ENCODE data around the gene HAVCR2. TPM values are rescaled to one million over a fixed set of nuclear protein-coding genes. Genes with fewer than 3 reads are reported as not detected.
"Not testable (repeated sequence)": the region's sequence is repeated elsewhere in the genome, so short reads cannot be mapped to it uniquely, and the experiment has no call there.

The HAVCR2 gene
- polyA plus RNA-seq, 1 donor = 2.1 TPM

- no peak for DNase-seq (ENCODE audit: low read depth)
Observed at GRCh38 chr5:157088342-157088990, 20.4 kb downstream of the HAVCR2 start.

DNA sequence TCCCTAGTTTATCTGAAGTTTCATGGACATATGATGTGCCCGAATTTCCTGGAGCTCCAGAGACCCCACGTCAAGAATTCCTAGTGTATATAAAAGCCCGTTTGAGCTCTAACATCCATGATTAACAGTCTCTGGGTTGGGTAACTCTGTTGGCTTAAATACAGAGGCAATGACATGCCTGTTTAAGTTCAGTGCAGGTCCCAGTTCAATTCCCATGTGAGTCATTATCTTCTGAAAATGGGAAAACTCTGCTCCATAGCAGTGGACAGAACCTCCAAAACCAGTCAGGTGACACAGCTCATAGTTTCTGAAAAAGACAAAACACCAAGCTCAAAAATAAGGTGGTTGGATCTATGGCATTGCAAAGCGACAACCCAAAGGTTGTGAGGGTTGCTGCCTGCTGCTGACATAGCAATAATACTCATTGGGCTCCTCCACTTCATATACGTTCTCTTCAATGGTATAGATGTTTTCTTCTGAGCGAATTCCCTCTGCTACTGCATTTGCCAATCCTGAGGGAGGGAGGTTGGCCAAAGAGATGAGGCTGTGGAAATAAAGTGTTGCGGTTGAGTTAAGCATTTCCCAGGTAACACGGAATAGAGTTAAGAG lies 22.0 kb downstream of the HAVCR2 start:
- DNase-seq (ENCODE audit: low read depth) = no peak

- DNase-seq (ENCODE audit: low read depth) = no peak
Observed at GRCh38 chr5:157085930-157086329, 22.9 kb downstream of the HAVCR2 start.

GRCh38 chr5:157080286-157080685 lies 28.6 kb downstream of the HAVCR2 start:
- DNase-seq (ENCODE audit: low read depth) = no peak

DNA sequence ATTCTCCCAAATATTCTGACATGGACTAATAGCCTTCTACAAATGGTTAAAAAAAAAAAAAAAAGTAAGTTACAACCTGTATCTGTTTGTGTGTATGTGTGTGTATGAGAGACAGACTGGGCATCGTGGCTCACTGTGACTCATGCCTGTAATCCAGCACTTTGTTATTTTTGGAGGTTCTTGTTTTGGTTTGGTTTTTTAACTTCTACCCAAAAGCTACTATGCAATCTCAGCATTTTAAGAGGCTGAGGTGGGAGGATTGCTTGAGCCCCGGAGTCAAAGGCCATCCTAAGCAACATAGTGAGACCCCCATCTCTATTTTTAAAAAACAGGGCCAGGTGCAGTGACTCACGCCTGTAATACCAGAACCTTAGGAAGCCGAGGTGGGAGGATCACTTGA lies 32.3 kb downstream of the HAVCR2 start:
- no peak for DNase-seq (ENCODE audit: low read depth)

DNA sequence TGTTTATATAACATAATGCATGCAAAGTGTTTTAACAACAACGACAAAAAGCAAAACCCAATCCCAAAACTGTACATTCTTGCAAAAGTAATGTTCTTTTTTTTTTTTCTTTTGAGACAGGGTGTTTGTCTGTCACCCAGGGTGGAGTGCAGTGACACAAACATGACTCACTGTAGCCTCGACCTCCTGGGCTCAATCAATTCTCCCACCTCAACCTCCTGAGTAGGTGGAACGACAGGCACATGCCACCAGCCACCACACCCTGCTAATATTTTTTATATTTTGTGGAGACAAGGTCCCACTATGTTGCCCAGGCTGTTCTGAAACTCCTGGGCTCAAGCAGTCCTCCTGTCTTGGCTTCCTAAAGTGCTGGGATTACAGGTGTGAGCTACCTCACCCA lies 36.3 kb downstream of the HAVCR2 start:
- DNase-seq (ENCODE audit: low read depth) = no peak

DNA sequence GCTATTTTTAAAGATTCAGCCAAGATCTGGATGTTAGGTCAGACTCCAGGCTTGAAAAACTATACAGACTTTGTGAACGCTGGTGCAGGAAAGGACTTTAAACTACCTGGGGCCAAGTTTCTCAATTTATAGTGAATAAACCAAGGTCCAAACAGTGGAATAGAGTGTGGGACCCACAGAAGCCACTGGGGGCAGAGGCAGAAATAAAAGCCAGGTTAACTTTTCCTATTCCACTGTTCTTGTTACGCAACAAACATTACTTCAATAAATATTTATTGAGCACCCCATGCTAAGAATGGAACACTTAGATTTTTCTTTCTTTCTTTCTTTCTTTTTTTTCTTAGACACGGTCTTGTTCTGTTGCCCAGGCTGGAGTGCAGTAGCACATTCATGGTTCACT lies 38.9 kb downstream of the HAVCR2 start:
- DNase-seq (ENCODE audit: low read depth) = no peak

- no peak for DNase-seq (ENCODE audit: low read depth)
Observed at GRCh38 chr5:157068785-157069184, 40.1 kb downstream of the HAVCR2 start.

DNA sequence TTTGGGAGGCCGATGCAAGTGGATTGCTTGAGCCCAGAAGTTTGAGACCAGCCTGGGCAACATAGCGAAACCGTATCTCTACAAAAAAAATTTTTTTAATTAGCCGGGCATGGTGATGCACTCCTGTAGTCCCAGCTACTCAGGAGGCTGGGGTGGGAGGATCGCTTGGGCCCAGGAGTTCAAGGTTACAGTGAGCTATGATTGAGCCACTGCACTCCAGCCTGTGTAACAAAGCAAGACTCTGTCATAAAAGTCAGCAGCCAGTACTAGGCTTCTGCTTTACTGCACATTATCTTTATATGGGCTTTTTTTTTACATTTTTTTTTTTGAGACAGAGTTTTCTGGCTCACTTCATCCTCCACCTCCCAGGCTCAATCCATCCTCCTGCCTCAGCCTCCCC lies 40.5 kb downstream of the HAVCR2 start:
- no peak for DNase-seq (ENCODE audit: low read depth)

DNA sequence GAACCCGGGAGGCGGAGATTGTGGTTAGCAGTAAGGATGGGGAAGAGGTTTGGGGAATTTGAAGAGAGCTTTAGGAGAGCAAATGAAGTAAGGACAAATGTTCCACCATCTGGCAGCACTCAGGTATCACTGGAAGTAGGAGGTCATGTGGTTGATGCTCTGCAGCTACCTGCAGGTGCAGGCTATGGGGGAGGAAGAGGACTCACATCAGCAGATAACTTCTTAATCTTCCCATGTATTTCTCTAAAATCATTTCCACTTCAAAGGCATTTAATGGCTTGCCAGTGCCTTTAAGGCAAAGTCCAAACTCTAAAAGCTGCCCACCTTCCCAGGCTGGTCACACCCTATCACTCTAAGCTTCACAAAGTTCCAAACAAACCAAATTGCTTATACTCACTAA lies 41.8 kb downstream of the HAVCR2 start:
- no peak for DNase-seq (ENCODE audit: low read depth)

DNA sequence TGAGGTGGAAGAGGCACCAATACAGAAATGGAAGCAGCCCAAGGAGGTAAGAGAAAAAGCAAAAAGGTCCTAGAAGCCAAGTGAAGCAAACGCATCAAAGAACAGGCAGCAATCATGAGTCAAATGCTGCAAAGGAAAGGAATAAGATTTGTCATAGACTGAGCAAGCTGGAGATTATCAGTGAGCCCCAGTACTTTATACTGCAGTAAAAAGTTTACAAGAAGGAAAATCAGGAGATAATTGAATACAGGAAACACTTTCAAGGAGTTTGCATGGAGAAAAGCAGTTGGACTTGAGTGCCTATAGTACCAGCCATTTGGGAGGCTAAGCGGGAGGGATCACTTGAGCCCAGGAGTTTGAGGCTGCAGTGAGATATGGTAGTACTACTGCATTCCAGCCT lies 42.8 kb downstream of the HAVCR2 start:
- no peak for DNase-seq (ENCODE audit: low read depth)

GRCh38 chr5:157063776-157064430 lies 44.9 kb downstream of the HAVCR2 start:
- no peak for DNase-seq (ENCODE audit: low read depth)

GRCh38 chr5:157059891-157060290 lies 49.0 kb downstream of the HAVCR2 start:
- DNase-seq (ENCODE audit: low read depth) = no peak

DNA sequence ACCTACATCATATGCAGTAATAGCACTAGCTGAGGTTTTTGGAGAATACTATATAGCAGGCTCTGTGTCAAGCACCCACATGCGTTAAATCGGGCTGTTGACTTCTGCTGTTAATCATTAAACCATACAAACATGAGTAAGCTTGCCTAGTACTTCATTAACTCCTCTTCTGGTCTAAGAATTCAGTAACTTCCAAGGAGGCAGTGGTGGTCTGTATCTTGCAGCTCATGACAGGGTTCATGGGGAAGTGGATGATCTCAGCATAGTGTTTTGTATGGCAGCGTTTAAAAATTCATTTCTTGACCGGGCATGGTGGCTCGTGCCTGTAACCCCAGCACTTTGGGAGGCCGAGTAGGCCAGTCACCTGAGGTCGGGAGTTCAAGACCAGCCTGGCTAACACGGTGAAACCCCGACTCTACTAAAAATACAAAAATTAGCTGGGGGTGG lies 49.7 kb downstream of the HAVCR2 start, which contains the start of gene HAVCR1:
Gene HAVCR1, minus strand, starts transcription at position 24 of the 447 bp plus-strand sequence. CDS start 1,173 bp downstream, outside the sequence.
- DNase-seq (ENCODE audit: low read depth) = no peak

DNA sequence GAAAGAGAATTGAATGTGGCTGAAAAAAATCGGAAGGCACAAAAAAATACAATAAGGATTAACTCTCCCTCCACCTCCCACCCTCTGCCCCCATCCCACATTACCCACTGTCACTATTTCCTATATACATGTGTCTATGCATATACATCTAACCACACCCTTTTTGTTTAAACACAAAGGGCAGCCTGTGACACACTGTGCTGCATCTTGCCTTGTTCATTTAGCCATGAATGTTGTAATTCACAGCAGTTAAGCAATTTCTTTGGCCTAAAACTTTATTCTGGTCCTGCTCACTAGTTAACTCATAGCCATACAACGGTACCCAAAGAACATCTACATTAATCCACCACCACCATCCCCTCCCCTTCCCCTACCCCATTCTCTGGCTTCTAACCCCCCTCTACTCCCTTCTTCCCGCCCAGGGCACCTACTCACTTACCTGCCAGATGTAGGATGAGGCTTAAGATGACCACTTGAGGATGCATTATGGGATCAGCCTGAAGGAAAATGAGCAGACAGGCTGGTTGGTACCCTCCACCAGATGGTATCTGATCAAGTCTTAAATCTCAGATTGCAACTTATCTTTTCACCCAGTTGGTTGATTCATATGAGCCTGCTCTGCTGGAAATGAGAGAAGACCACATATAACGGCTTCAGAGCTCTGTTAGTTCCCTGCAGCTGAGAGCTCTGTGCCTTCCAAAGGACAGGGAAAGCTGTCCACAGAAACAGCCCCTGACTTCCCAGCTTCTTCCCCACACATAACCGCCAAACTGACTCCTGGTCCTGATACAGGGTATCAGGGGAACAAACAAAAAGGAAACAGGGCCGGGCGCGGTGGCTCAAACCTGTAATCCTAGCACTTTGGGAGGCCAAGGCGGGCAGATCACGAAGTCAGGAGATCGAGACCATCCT lies 51.1 kb downstream of the HAVCR2 start:
- no peak for DNase-seq (ENCODE audit: low read depth)

DNA sequence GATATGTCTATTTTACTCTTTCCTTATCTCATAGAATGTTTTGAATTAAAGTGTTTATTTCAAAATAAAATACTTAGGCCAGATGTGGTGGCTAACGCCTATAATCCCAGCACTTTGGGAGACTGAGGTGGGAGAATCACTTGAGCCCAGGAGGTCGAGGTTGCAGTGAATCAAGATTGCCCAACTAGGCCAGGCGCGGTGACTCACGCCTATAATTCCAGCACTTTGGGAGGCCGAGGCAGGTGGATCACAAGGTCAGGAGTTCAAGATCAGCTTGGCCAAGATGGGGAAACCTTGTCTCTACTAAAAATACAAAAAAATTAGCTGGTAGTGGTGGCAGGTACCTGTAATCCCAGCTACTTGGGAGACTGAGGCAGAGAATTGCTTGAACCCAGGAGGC lies 52.0 kb downstream of the HAVCR2 start:
- not testable (repeated sequence) for DNase-seq (ENCODE audit: low read depth)

- no peak for DNase-seq (ENCODE audit: low read depth)
Observed at GRCh38 chr5:157051604-157052245, 57.1 kb downstream of the HAVCR2 start.

DNA sequence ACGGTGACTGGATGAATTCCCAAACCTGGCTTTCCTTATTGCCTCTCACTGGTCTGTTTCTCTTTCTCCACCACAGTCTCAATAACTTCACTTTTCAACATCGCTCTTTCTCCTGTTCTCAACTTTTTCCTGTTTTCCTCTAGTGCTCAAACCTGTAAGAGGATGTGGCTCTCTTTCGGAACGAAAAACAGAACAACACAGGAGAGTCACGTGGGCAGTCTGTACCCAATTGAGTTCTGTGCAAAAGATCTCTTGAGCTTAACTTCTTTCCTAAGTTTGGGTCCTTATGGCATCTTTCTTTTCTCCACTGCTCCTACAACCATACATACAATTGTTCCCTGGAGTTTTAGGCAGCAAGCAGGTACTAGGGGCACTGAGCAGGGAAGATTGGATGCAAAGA lies 58.8 kb downstream of the HAVCR2 start:
- no peak for DNase-seq (ENCODE audit: low read depth)

DNA sequence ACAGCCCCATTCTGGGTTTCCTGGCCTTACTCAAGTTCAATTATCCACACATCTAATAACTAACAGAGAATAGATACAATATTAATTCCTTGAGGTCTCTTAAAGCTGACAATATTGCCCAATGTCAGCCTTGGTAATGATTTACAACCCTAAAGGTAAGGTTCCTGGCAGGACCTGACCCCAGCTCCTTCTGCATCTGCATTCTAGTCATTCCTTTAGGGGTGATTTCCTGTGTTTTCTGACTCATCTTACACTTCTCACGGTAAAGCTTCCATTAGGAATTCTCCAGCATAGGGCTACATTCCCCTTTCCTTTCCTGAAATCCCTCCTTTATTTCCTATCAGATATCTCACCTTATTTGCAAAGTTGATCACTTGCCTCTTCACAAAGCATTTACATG lies 59.2 kb downstream of the HAVCR2 start:
- DNase-seq (ENCODE audit: low read depth) = no peak

- no peak for DNase-seq (ENCODE audit: low read depth)
Observed at GRCh38 chr5:157047898-157048297, 60.9 kb downstream of the HAVCR2 start.

- not testable (repeated sequence) for DNase-seq (ENCODE audit: low read depth)
Observed at GRCh38 chr5:157047016-157047415, 61.8 kb downstream of the HAVCR2 start.
